Body of pancreas (tissue), 4 donors: ENCODE measurements around the gene DNAH8. TPM values are rescaled to one million over a fixed set of nuclear protein-coding genes. Genes with fewer than 3 reads are reported as not detected.

Experiments
- ATAC-seq: fragments of 150-250 bp; one replicate; pipeline ENCODE4 v1.9.1; 2016
- DNase-seq, 4 donors: peaks; one replicate each; pipeline ENCODE4 v3.0.0-alpha.2; 2019
- H3K27ac ChIP-seq, 4 donors: fragments of 200-600 bp; sonication (generic); 1 replicate in 3 of 4; 2 replicates in 1 of 4; pipeline versions ENCODE4 v1.5.1 to v1.6.1; 2016 to 2019; ENCODE audit warnings: mild to moderate bottlenecking in 1 of 4, mixed read lengths in 1 of 4, moderate library complexity in 1 of 4
- H3K27me3 ChIP-seq, 2 donors: fragments of 200-600 bp; sonication (generic); one replicate each; pipeline ENCODE4 v1.6.0; 2016; ENCODE audit warnings: mild to moderate bottlenecking in 1 of 2
- H3K36me3 ChIP-seq, 2 donors: fragments of 200-600 bp; sonication (generic); replicated peaks in 1 of 2; 2 replicates each; pipeline ENCODE4 v1.5.1; 2016; ENCODE audit warnings: low read depth in 2 of 2; ENCODE audit not compliant: insufficient read depth in 1 of 2
- H3K4me1 ChIP-seq: fragments of 200-600 bp; sonication (generic); one replicate; pipeline ENCODE4 v1.6.0; 2016
- H3K4me3 ChIP-seq, 2 donors: fragments of 200-600 bp; sonication (generic); 1 replicate in 1 of 2; 2 replicates in 1 of 2; pipeline ENCODE4 v1.5.1; 2016 to 2019
- H3K9me3 ChIP-seq, 3 donors: fragments of 200-600 bp; sonication (generic); 1 replicate in 2 of 3; 2 replicates in 1 of 3; pipeline ENCODE4 v1.5.1; 2016
- CTCF ChIP-seq, 7 experiments: fragments of 450-650 bp in 4 of 7; fragments of 200-600 bp in 3 of 7; sonication (generic) in 3 of 7; IDR thresholded peaks; one replicate each; pipeline ENCODE4 v1.5.1; 2016 to 2019; ENCODE audit warnings: antibody characterized with exemption in 7 of 7
- POLR2A ChIP-seq, 3 donors: fragments of 450-650 bp; IDR thresholded peaks; one replicate each; pipeline ENCODE4 v1.6.1; 2016; ENCODE audit warnings: antibody characterized with exemption in 3 of 3, mild to moderate bottlenecking in 2 of 3
- WGBS, 2 donors: methylation state at CpG; one replicate each; pipeline ENCODE4 v1.1.5; 2017; 5-methylcytosine and 5-hydroxymethylcytosine counted together
- intact Hi-C: fragments of 100-400 bp; cut with DNase I; formaldehyde crosslinking; loops from one replicate; pipeline ENCODE4 v1.15.1; 2023
- total RNA-seq, 2 donors: library from RNA; depleted of rRNA; stranded (reverse); fragments of >200 nt; gene quantifications; one replicate each; pipeline ENCODE4 v1.1.0, GENCODE V29; 2016

Gene DNAH8
- total RNA-seq, 2 donors from 2014 or later = not detected

GRCh38 chr6:38846361-38846760 lies 131.2 kb downstream of the DNAH8 start:
- ATAC-seq (no peak), DNase-seq (no peak)
- intact Hi-C loops = no loop called here
- no peaks in the 10 kb centered on the region for H3K9me3 ChIP-seq
- no peaks in the 10 kb centered on the region for H3K4me1 ChIP-seq
- no peak overlapping the region for H3K27ac ChIP-seq
- H3K4me3 ChIP-seq = no peak overlapping the region
- H3K27me3 ChIP-seq = no peaks in the 10 kb centered on the region
- no peak for TF ChIP-seq POLR2A (IDR thresholded peaks at IDR 0.05)
- TF ChIP-seq CTCF (IDR thresholded peaks at IDR 0.05) = no peak
- H3K36me3 ChIP-seq = no peaks in the 10 kb centered on the region
- WGBS, 2 donors = 48 to 49% methylated on average over 3 of the region's 3 CpGs

- H3K36me3 ChIP-seq = no peaks in the 10 kb centered on the region
- 100% methylated on average over 1 of the region's 1 CpG for WGBS, 2 donors
- no peak for DNase-seq
- no peak overlapping the region for H3K4me3 ChIP-seq
- ATAC-seq = no peak
- intact Hi-C loops = no loop called here
- TF ChIP-seq POLR2A (IDR thresholded peaks at IDR 0.05) (no peak), CTCF (IDR thresholded peaks at IDR 0.05) (no peak)
- H3K9me3 ChIP-seq = no peaks in the 10 kb centered on the region
- no peaks in the 10 kb centered on the region for H3K27me3 ChIP-seq
- H3K27ac ChIP-seq = no peak overlapping the region
- H3K4me1 ChIP-seq = no peaks in the 10 kb centered on the region
Measured at GRCh38 chr6:38846844-38847243, 131.7 kb downstream of the DNAH8 start.

- ATAC-seq = no peak
- intact Hi-C loops = no loop called here
- no peak for DNase-seq
- TF ChIP-seq POLR2A (IDR thresholded peaks at IDR 0.05) = no peak
- no peak for TF ChIP-seq CTCF (IDR thresholded peaks at IDR 0.05)
- WGBS, 2 donors = 87 to 89% methylated on average over 2 of the region's 2 CpGs
- no peak overlapping the region for H3K4me3 ChIP-seq
- H3K27ac ChIP-seq = no peak overlapping the region
- no peaks in the 10 kb centered on the region for H3K36me3 ChIP-seq
- H3K4me1 ChIP-seq = no peaks in the 10 kb centered on the region
- no peaks in the 10 kb centered on the region for H3K9me3 ChIP-seq
- no peaks in the 10 kb centered on the region for H3K27me3 ChIP-seq
Measured at GRCh38 chr6:38847497-38847896, 132.4 kb downstream of the DNAH8 start.

GRCh38 chr6:38848760-38849159 lies 133.6 kb downstream of the DNAH8 start:
- WGBS, 2 donors = 78 to 80% methylated on average over 2 of the region's 2 CpGs
- intact Hi-C loops = no loop called here
- ATAC-seq (no peak), DNase-seq (no peak)
- Histone ChIP-seq H3K27me3 (no peaks in the 10 kb centered on the region), H3K36me3 (no peaks in the 10 kb centered on the region), H3K9me3 (no peaks in the 10 kb centered on the region), H3K4me1 (no peaks in the 10 kb centered on the region), H3K27ac (no peak overlapping the region), H3K4me3 (no peak overlapping the region)
- no peak for TF ChIP-seq POLR2A (IDR thresholded peaks at IDR 0.05)

DNA sequence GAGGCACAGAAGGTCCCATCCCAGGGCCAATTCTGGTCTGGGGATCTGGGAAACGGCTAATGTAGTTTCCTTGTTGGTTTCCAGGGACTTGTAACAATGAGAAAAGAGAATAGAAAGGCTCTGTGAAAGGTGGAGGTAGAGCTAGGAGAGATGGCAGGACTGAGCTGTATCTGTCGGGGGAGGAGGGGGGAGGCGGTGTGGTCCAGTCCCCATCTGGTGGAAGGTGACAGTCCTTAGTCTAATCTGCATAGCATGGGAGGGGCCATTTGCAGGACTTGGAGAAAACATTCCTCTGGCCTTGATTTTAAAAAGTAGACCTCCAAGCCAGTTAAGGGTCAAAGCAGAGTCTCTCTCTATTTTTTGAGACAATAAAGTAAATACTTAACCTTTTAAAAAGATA lies 137.1 kb downstream of the DNAH8 start:
- Histone ChIP-seq H3K4me3 (no peak overlapping the region), H3K4me1 (no peaks in the 10 kb centered on the region), H3K27me3 (no peaks in the 10 kb centered on the region), H3K36me3 (no peaks in the 10 kb centered on the region), H3K27ac (no peak overlapping the region), H3K9me3 (no peaks in the 10 kb centered on the region)
- TF ChIP-seq CTCF (IDR thresholded peaks at IDR 0.05) = no peak
- no peak for TF ChIP-seq POLR2A (IDR thresholded peaks at IDR 0.05)
- DNase-seq = no peak
- no peak for ATAC-seq
- intact Hi-C loops = no loop called here
- 75 to 80% methylated on average over 3 of the region's 3 CpGs for WGBS, 2 donors
